Thyroid gland (tissue), 4 donors: ENCODE measurements around the gene GCC1. TPM values are rescaled to one million over a fixed set of nuclear protein-coding genes. Genes with fewer than 3 reads are reported as not detected.

Experiments
- DNase-seq, 2 donors: peaks; one replicate each; pipeline ENCODE4 v3.0.0-alpha.2; 2019
- H3K27ac ChIP-seq, 3 donors: fragments of 200-600 bp; sonication (generic); 1 replicate in 2 of 3; 2 replicates in 1 of 3; pipeline ENCODE4 v1.5.1; 2016 to 2019; ENCODE audit warnings: mild to moderate bottlenecking in 1 of 3, moderate library complexity in 1 of 3
- H3K27me3 ChIP-seq: fragments of 200-600 bp; sonication (generic); one replicate; pipeline ENCODE4 v1.5.1; 2019
- H3K36me3 ChIP-seq, 2 donors: fragments of 200-600 bp; sonication (generic); one replicate each; pipeline ENCODE4 v1.5.1; 2016 to 2019
- H3K4me1 ChIP-seq, 2 donors: fragments of 200-600 bp; sonication (generic); one replicate each; pipeline ENCODE4 v1.5.1; 2017 to 2019
- H3K4me3 ChIP-seq, 3 donors: fragments of 200-600 bp; sonication (generic); replicated peaks in 1 of 3; 1 replicate in 2 of 3; 2 replicates in 1 of 3; pipeline ENCODE4 v1.5.1; 2016; ENCODE audit warnings: mild to moderate bottlenecking in 1 of 3
- H3K9me3 ChIP-seq: fragments of 200-600 bp; sonication (generic); one replicate; pipeline ENCODE4 v1.5.1; 2017
- CTCF ChIP-seq, 6 experiments: fragments of 200-600 bp in 3 of 6; fragments of 450-650 bp in 3 of 6; sonication (generic) in 3 of 6; IDR thresholded peaks; one replicate each; pipeline ENCODE4 v1.5.1; 2016 to 2019; ENCODE audit warnings: antibody characterized with exemption in 6 of 6, mild to moderate bottlenecking in 2 of 6, inconsistent platforms in 1 of 6, moderate library complexity in 1 of 6
- POLR2A ChIP-seq, 2 donors: fragments of 450-650 bp; IDR thresholded peaks; one replicate each; pipeline ENCODE4 v1.6.1; 2017; ENCODE audit warnings: antibody characterized with exemption in 2 of 2, mild to moderate bottlenecking in 2 of 2, moderate library complexity in 1 of 2
- WGBS, 2 donors: methylation state at CpG; one replicate each; pipeline ENCODE4 v1.1.5; 2017; 5-methylcytosine and 5-hydroxymethylcytosine counted together
- intact Hi-C: fragments of 100-400 bp; cut with DNase I; formaldehyde crosslinking; loops from one replicate; pipeline ENCODE4 v1.15.1; 2023
- total RNA-seq, 4 donors: library from RNA; depleted of rRNA; stranded (reverse); fragments of >200 nt; gene quantifications; one replicate each; pipeline ENCODE4 v1.2.3, GENCODE V29; 2016

The GCC1 gene
- total RNA-seq, 4 donors from 2014 or later: 15.2 to 19.7 (median 18.0) TPM

DNA sequence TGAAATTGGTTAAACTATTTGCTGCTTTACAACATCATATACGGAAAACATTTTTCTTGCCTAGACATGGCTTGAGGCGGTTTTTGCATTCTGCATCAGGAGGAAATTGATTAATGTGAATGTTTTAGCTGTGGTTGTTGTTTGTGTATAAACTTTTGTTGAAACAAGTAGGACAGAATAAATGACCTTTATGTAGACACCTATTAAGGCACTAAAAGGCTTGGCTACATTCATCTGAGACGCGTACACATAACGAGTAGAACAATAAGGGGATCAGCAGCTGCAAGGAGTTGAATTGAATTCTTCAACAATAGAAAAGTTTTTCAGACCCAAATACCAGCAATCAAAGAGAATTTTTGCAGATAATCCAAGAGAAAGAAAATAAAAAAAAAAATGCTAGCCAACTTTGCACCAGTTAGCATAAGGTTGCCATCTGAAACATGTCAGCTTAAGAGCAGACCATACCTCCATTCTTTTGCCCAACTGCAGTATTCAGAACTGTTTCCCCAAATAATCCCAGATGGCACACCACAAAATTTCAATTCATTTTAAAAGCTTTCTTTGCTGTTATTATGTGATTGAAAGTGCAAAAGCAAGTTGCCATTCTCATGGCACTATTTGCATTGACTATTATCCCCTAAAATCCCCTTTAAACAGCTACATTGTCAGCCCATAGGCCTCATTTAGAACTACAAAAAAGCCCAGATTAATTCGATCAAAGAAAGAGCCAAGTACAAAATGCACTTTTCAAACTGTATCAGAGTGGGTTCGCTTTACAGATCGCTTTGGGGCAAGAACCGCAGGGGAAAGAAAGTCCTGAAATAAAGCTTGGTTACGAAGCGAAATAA, 49.6 kb downstream of the GCC1 start:
- 91 to 93% methylated on average over 11 of the region's 11 CpGs for WGBS, 2 donors
- Histone ChIP-seq H3K36me3 (no peaks in the 10 kb centered on the region), H3K27ac (no peak overlapping the region), H3K4me3 (no peak overlapping the region), H3K27me3 (no peaks in the 10 kb centered on the region), H3K4me1 (peaks cover 3 to 4% of the 10 kb centered on the region in 2 donors), H3K9me3 (no peaks in the 10 kb centered on the region)
- intact Hi-C loops: no loop called here
- TF ChIP-seq CTCF (IDR thresholded peaks at IDR 0.05): no peak
- no peak for TF ChIP-seq POLR2A (IDR thresholded peaks at IDR 0.05)
- DNase-seq: no peak

DNA sequence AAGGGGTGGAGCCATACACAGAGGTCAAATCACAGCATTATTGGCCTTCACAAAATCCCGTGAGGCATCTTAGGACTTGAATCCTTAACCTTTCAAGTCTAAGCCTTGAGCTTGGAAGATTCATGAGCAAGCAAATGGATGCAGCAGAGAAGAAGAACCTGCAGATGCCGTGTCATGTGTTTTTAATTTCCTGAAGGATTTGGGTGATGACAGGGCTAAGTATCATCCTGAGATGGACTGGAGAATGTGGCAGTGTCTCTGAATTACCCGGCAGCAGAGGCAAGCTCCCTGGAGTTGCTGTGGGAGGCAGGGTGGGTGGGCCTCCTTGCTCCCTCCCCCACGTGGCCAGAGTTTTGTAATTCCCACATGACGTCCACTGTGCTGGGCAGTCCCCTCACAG, 50.8 kb downstream of the GCC1 start:
- DNase-seq: no peak
- WGBS, 2 donors: 51 to 64% methylated on average over 5 of the region's 5 CpGs
- Histone ChIP-seq H3K4me3 (no peak overlapping the region), H3K4me1 (peaks cover 3 to 4% of the 10 kb centered on the region in 2 donors), H3K27me3 (no peaks in the 10 kb centered on the region), H3K36me3 (no peaks in the 10 kb centered on the region), H3K9me3 (no peaks in the 10 kb centered on the region), H3K27ac (no peak overlapping the region)
- TF ChIP-seq CTCF (IDR thresholded peaks at IDR 0.05) (no peak), POLR2A (IDR thresholded peaks at IDR 0.05) (no peak)
- intact Hi-C loops: no loop called here

DNA sequence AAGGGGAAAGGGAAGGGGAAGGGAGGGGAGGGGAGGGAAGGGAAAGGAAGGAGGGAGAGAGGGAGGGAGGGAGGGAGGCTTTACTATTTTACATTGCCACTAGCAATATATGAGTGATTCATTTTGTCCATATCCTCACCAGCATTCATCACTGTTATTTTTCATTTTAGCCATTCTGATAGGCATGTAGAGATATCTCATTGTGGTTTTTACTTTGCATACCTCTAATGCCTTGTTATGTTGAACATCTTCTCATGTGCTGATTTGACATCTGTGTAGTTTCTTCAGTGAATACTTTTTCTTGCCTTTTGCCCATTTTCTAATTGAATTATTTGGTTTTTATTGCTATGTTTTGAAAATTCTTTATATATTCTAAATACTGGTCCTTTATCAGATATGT, 52.7 kb downstream of the GCC1 start:
- intact Hi-C loops: no loop called here
- Histone ChIP-seq H3K27me3 (no peaks in the 10 kb centered on the region), H3K4me1 (peaks cover 3 to 4% of the 10 kb centered on the region in 2 donors), H3K9me3 (no peaks in the 10 kb centered on the region), H3K36me3 (no peaks in the 10 kb centered on the region), H3K27ac (no peak overlapping the region), H3K4me3 (no peak overlapping the region)
- DNase-seq: no peak
- TF ChIP-seq CTCF (IDR thresholded peaks at IDR 0.05) (no peak), POLR2A (IDR thresholded peaks at IDR 0.05) (no peak)

- H3K27ac ChIP-seq: no peak overlapping the region
- no peaks in the 10 kb centered on the region for H3K36me3 ChIP-seq
- no peak for DNase-seq
- TF ChIP-seq POLR2A (IDR thresholded peaks at IDR 0.05): no peak
- H3K4me1 ChIP-seq: peaks cover 3 to 4% of the 10 kb centered on the region in 2 donors
- H3K27me3 ChIP-seq: no peaks in the 10 kb centered on the region
- 56 to 67% methylated on average over 2 of the region's 2 CpGs for WGBS, 2 donors
- H3K4me3 ChIP-seq: no peak overlapping the region
- intact Hi-C loops: no loop called here
- no peaks in the 10 kb centered on the region for H3K9me3 ChIP-seq
Observed at GRCh38 chr7:127532151-127532550, 53.2 kb downstream of the GCC1 start.

Other genes starting within 250 kb of the GCC1 start
- 10 to 100 TPM; 27.1 to 61.6 (median 36.2) TPM for gene ZNF800, start 192.9 kb downstream of the GCC1 start, total RNA-seq
- gene ARF5, start 2.8 kb upstream of the GCC1 start, total RNA-seq: 100 to 1,000 TPM; 156 to 246 (median 178) TPM
- 1 to 10 TPM in 1 of 4 donors, under 1 TPM in 1, not detected in 2; 0.67 to 3.2 TPM for gene FSCN3, start 8.1 kb upstream of the GCC1 start, total RNA-seq
- gene PAX4, start 32.5 kb upstream of the GCC1 start, total RNA-seq: not detected
- 100 to 1,000 TPM; 126 to 167 (median 144) TPM for gene SND1, start 66.6 kb upstream of the GCC1 start, total RNA-seq